Smooth muscle cell (in vitro differentiated cells): ENCODE data around the gene ADCY6. TPM values are rescaled to one million over a fixed set of nuclear protein-coding genes. Genes with fewer than 3 reads are reported as not detected.

ENCODE experiments used
- DNase-seq: peaks from one replicate; lab custom pipeline; 2025; ENCODE audit not compliant: unreplicated experiment; lab: John Stamatoyannopoulos, UW
- H2AFZ ChIP-seq: fragments of 200-600 bp; sonication (generic); 2 replicates; pipeline ENCODE4 v1.6.0; 2016; ENCODE audit warnings: antibody characterized with exemption, low read depth, mild to moderate bottlenecking
- H3F3A ChIP-seq: fragments of 200-600 bp; sonication (generic); 2 replicates; pipeline ENCODE4 v1.6.0; 2017; ENCODE audit warnings: antibody characterized with exemption, low read depth
- H3K27ac ChIP-seq: fragments of 200-600 bp; sonication (generic); 2 replicates; pipeline ENCODE4 v1.5.1; 2016; ENCODE audit warnings: low read depth, mild to moderate bottlenecking
- H3K27me3 ChIP-seq: fragments of 200-600 bp; sonication (generic); 2 replicates; pipeline ENCODE4 v1.6.1; 2016; ENCODE audit warnings: low read depth, mild to moderate bottlenecking
- H3K36me3 ChIP-seq: fragments of 200-600 bp; sonication (generic); 2 replicates; pipeline ENCODE4 v1.5.1; 2016; ENCODE audit warnings: low read depth
- H3K4me1 ChIP-seq: fragments of 200-600 bp; sonication (generic); 2 replicates; pipeline ENCODE4 v1.5.1; 2016; ENCODE audit warnings: low read depth
- H3K4me2 ChIP-seq: fragments of 200-600 bp; sonication (generic); 2 replicates; pipeline ENCODE4 v1.6.0; 2016; ENCODE audit warnings: mild to moderate bottlenecking
- H3K4me3 ChIP-seq: fragments of 200-600 bp; sonication (generic); 2 replicates; pipeline ENCODE4 v1.5.1; 2016; ENCODE audit warnings: mild to moderate bottlenecking
- H3K79me2 ChIP-seq: fragments of 200-600 bp; sonication (generic); 2 replicates; pipeline ENCODE4 v1.6.0; 2016; ENCODE audit warnings: low read depth, mild to moderate bottlenecking
- H3K9ac ChIP-seq: fragments of 200-600 bp; sonication (generic); 2 replicates; pipeline ENCODE4 v1.6.0; 2016; ENCODE audit warnings: low read depth
- H3K9me3 ChIP-seq: fragments of 200-600 bp; sonication (generic); replicated peaks from 2 replicates; pipeline ENCODE4 v1.5.1; 2016; ENCODE audit warnings: low read depth
- H4K20me1 ChIP-seq: fragments of 200-600 bp; sonication (generic); 2 replicates; pipeline ENCODE4 v1.6.0; 2016; ENCODE audit warnings: low read depth
- WGBS: methylation state at CpG from one replicate; pipeline ENCODE4 v1.1.7; 2016; ENCODE audit warnings: low lambda C conversion rate; 5-methylcytosine and 5-hydroxymethylcytosine counted together
- polyA plus RNA-seq: library from polyadenylated mRNA; unstranded; fragments of >200 nt; fragmentation: Nextera tagmentation; extraction: Ambion mirVana; gene quantifications from 2 replicates; pipeline ENCODE4 v1.2.1, GENCODE V29; 2016
- total RNA-seq: library from RNA; depleted of rRNA; stranded (reverse); fragments of >200 nt; gene quantifications from 2 replicates; pipeline ENCODE4 v1.2.3, GENCODE V29; 2014
- TF ChIP-seq, protein P1 (sequence below): fragments of 200-600 bp; sonication (generic); IDR thresholded peaks from 2 replicates; pipeline ENCODE4 v1.5.1; 2017; ENCODE audit warnings: borderline replicate concordance, mild to moderate bottlenecking, antibody characterized with exemption; ENCODE audit not compliant: insufficient read depth, poor library complexity, severe bottlenecking

ADCY6 gene
- total and polyA plus RNA-seq, 2 experiments from 2014 or later: 21.5 to 23.4 TPM

DNA sequence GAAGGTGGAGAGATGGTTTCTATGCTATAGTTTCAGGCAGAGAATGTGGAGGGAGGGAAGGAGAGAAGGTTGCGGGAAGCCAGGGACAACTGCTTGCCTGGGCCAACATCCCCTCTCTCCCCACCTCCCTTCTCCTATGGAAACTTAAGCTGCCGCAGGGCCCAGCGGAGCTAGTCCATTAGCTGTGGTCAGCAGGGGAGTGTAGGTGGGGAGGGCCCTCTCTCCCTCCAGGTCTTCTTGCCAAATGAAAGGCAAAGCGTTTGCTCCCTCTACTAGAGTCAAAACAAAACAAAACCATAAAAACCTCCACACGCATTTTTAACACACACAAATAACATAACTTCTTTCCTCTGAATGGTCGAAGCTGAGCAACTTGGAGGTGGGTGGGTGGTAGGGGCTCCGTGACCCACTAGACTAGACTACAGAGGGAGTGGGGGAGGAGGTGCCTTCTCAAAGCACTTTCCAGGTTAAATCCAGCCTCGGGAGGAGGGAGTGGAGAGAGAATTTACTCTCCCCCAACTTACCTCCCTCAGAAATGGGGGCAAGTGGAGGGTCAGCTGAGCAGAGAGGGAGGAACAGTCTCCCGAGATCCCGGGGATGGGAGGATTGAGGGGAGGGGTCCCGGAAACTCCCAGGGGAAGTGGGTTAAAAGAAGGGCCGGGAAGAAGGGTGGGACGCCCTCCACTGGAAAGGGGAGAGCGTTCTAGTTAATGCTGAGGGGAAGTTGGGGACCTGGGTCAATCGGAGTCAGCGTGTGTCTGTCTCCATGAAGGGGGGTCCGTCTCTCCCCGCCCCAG is 24.8 kb upstream of the ADCY6 start:
- peak overlapping the region; percentile 67 for H3K9ac ChIP-seq
- H4K20me1 ChIP-seq: no peaks in the 10 kb centered on the region
- H3K27ac ChIP-seq: no peak overlapping the region
- no peaks in the 10 kb centered on the region for H3K9me3 ChIP-seq
- H3K4me3 ChIP-seq: peak overlapping the region; percentile 89
- no peak for DNase-seq
- peaks cover 26% of the 10 kb centered on the region for H3K4me1 ChIP-seq
- TF ChIP-seq, protein P1, sequence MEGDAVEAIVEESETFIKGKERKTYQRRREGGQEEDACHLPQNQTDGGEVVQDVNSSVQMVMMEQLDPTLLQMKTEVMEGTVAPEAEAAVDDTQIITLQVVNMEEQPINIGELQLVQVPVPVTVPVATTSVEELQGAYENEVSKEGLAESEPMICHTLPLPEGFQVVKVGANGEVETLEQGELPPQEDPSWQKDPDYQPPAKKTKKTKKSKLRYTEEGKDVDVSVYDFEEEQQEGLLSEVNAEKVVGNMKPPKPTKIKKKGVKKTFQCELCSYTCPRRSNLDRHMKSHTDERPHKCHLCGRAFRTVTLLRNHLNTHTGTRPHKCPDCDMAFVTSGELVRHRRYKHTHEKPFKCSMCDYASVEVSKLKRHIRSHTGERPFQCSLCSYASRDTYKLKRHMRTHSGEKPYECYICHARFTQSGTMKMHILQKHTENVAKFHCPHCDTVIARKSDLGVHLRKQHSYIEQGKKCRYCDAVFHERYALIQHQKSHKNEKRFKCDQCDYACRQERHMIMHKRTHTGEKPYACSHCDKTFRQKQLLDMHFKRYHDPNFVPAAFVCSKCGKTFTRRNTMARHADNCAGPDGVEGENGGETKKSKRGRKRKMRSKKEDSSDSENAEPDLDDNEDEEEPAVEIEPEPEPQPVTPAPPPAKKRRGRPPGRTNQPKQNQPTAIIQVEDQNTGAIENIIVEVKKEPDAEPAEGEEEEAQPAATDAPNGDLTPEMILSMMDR: no peak
- H3K36me3 ChIP-seq: no peaks in the 10 kb centered on the region
- peaks cover 10% of the 10 kb centered on the region for H3F3A ChIP-seq
- H3K4me2 ChIP-seq: peak overlapping the region; percentile 97
- peak overlapping the region; percentile 93 for H2AFZ ChIP-seq
- H3K27me3 ChIP-seq: no peaks in the 10 kb centered on the region
- H3K79me2 ChIP-seq: no peaks in the 10 kb centered on the region
- 11% methylated on average over 15 of the region's 18 CpGs for WGBS

DNA sequence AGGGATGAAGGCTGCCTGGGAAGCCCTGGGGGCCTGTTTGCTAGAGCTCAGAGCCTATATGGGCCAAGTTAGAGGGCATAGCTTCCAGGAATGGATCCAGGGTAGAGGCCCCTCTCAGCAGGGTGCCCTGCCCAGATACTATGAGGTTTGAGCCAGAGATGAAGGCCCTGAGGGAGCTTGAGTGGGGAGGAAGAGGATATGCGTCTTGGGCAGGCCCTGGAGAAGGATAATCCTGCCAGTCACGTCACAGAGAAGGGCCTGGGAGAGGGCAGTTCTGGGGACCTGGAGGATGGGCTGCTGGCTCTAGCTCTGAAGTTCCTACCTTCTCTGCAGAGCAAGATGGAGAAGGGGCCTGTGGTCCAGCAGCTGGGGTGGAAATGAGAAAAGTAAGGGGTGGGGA is 23.5 kb upstream of the ADCY6 start:
- H3K4me2 ChIP-seq: peak overlapping the region; percentile 28
- peaks cover 10% of the 10 kb centered on the region for H3F3A ChIP-seq
- peaks cover 24% of the 10 kb centered on the region for H3K4me1 ChIP-seq
- no peaks in the 10 kb centered on the region for H3K79me2 ChIP-seq
- H3K27me3 ChIP-seq: no peaks in the 10 kb centered on the region
- no peaks in the 10 kb centered on the region for H3K36me3 ChIP-seq
- TF ChIP-seq, protein P1: no peak
- WGBS: 25% methylated on average over 2 of the region's 2 CpGs
- no peak overlapping the region for H3K9ac ChIP-seq
- H3K4me3 ChIP-seq: no peak overlapping the region
- no peak for DNase-seq
- no peak overlapping the region for H2AFZ ChIP-seq
- no peaks in the 10 kb centered on the region for H4K20me1 ChIP-seq
- peak overlapping the region; percentile 50 for H3K27ac ChIP-seq
- no peaks in the 10 kb centered on the region for H3K9me3 ChIP-seq

DNA sequence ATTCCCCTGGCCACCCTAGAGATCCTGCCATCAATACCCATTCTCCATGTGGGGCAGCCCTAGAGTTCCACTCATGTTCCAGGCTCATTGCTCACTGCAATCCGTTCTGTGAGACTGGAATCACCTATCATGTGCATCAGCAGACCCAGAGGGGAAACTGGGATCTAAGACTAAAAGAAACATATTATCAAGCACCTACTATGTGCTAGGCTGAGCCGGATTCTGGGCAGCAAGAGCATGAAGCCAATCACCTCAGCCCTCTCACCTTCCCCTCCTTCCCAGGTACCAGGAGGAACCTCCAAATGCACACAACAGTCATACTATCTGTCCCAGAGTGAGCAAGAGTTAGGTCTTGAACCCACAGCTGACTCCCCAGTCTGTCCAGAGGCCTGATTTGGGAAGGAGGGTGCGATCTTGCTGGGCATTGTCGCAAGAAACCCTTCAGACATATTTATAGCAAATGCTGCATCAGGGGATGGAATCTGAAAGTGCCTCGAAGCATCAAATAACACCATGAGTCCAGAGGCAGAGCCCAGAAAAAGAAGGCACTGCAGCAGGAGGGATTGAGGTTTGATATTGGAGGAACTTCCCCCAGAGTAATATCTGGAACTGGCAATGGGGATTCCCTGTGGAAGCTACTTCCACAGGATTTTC is 22.7 kb upstream of the ADCY6 start:
- WGBS: 74% methylated on average over 5 of the region's 5 CpGs
- H3K4me2 ChIP-seq: peak overlapping the region; percentile 47
- no peak overlapping the region for H3K4me3 ChIP-seq
- H2AFZ ChIP-seq: no peak overlapping the region
- peaks cover 10% of the 10 kb centered on the region for H3F3A ChIP-seq
- H3K27me3 ChIP-seq: no peaks in the 10 kb centered on the region
- H3K9me3 ChIP-seq: no peaks in the 10 kb centered on the region
- H3K36me3 ChIP-seq: no peaks in the 10 kb centered on the region
- H4K20me1 ChIP-seq: no peaks in the 10 kb centered on the region
- no peaks in the 10 kb centered on the region for H3K79me2 ChIP-seq
- TF ChIP-seq, protein P1: no peak
- no peak for DNase-seq
- no peak overlapping the region for H3K9ac ChIP-seq
- peak overlapping the region; percentile 50 for H3K27ac ChIP-seq
- peaks cover 18% of the 10 kb centered on the region for H3K4me1 ChIP-seq
